GM18868 (cell line): Measurements from ENCODE around the gene RFX1.
"Not testable (repeated sequence)": the region's sequence is repeated elsewhere in the genome, so short reads cannot be mapped to it uniquely, and the experiment has no call there.

ENCODE experiments used
- ATAC-seq: cut with Tn5 transposase; IDR thresholded peaks from one replicate; pipeline ENCODE4 v1.9.1; 2021; ENCODE audit warnings: mild to moderate bottlenecking, moderate library complexity; ENCODE audit not compliant: unreplicated experiment

Gene RFX1

DNA sequence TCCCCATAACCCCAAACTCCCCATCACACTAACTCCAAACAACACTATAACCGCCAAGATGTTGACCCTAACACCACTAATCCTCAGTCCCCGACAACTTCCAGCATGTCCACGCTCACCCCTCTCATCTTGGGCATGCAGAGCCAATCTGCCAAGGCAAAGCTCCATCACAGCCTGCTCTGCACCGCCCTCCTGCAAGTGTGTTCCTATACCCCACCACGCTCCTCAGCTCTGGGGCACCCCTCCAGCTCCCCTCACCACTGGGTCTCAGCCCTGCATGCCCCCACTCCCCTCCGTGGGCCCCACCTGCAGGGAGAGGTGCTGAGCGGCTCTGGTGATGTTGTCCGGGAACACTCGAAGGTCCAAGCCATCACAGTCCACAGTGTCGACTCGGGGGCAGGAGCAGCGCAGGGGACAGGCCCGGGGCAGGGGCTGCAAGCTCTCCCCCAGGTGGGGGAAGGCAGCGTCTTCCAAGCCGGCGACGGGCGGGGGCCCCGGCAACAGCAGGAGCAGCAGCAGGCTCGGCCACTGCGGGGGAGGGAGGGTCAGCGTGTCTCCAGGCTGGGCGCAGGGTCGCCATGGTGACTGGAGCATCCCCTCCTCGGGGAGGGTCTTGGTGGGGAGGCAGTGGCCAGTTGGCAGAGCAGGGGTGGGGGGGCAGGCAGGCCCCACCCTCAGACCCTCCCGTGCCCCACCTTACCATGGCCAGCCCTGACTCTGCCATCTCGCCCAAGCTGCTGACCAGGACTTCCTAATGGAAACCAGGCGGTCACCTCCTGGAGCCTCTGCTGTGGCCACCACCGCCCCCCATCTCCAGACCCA, 68.4 kb downstream of the RFX1 start:
- ATAC-seq = no peak

DNA sequence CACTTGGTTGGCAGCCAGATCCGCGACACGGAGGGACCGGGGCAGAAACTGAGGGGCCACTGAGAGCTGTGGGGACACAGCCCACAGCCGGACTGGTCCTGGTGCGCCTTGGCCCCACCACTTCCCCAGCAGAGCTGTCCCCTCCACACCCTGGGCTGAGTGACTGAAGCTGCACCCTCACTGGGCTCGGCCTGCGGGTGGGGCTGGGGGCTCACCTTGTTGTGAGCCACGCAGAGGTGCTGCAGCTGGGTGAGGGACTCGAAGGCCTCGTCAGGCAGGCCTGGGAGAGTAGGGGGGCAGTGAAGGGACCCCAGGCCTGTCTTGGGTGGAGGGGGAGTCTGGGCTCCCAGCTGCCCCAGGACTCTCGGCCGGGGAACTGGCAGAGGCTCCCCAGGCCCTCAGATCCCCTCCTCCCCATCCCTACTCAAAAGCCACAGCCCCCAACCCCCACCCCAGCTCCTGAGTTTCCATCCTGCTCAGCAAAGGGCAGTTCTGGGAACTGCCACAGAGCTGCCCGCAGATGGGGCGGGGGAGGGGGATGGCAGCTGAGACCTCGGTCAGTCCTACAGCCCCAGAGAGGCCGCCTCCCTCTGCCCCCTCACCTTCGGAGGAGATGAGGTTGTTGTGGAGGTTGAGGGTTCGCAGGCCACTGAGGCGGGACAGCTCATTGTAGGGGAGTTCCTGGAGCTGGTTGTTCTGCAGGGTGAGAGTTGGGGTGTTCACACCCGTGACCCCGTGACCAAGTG, 70.2 kb downstream of the RFX1 start:
- ATAC-seq = no peak

DNA sequence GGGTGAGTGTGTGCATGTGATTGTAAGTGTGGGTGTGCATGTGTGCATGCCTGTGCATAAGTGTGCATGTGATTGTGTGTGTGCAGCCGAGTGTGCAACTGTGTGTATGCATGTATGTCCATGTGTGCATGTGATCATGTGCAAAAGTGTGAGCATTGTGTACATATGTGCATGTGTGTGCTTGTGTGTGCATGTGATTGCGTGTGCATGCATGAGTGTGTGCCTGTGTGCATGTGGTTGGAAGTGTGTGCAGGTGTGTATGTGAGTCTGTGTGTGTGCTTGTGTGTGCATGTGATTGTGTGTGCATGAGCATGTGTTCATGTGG, 71.4 kb downstream of the RFX1 start:
- no peak for ATAC-seq

- ATAC-seq = no peak
Observed at GRCh38 chr19:13932911-13933393, 73.2 kb downstream of the RFX1 start.

DNA sequence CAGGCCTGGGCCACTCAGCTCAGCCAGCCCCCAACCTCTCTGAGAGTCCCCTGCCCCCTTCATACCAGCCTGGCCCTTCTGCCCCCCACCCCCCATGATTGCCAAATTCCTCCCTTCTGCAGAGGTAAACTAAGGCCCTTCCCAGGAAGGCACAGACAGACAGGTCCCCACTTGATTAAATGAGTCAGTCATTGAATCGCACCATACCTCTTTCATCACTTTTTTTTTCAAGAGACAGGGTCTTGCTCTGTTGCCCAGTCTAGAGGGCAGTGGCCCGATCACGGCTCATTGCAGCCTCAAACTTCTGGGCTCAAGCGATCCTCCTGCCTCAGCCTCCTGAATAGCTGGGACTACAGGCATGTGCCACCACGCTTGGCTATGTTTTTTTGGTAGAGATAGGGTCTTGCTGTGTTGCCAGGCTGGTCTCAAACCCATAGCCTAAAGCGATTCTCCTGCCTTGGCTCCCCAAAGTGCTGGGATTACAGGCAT, 73.9 kb downstream of the RFX1 start:
- ATAC-seq = no peak

DNA sequence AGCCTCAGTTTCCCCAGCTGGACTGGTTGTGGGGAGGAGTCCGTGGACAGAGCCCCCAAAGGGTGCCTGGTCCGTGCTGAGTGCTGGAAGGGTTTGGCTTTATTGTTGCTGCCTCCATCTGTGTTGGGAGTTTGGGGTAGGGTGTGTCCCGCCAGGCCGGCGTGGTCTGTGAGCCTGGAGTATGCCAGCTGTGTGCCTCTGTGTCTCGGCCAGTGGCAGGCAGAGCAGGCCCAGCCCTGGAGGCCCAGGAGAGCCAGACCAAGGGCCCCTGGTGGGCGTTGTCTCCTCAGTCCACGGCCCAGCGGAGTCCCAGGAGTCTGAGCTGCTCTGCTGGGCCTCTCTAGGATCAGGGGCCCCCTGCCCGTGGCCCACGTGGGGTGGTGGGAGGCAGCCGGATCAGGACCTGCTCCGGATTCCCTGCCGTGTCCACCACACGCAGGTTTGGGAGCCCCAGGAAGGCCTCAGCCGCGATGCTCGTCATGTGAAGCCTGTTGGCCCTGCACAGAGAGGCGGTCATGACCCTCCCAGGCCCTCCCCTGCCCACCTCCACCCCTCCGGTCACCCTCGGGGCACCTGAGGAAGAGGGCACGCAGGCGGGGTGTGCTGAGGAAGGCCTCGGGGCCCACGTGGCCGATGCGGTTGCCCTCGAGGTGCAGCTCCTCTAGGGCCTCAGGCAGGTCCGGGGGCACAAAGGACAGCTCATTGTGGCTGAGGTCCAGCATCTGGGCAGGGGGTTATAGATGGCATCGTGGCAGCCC, 74.5 kb downstream of the RFX1 start:
- ATAC-seq = no peak

GRCh38 chr19:13930402-13930801, 75.7 kb downstream of the RFX1 start:
- ATAC-seq = no peak

GRCh38 chr19:13929956-13930355, 76.2 kb downstream of the RFX1 start:
- no peak for ATAC-seq

DNA sequence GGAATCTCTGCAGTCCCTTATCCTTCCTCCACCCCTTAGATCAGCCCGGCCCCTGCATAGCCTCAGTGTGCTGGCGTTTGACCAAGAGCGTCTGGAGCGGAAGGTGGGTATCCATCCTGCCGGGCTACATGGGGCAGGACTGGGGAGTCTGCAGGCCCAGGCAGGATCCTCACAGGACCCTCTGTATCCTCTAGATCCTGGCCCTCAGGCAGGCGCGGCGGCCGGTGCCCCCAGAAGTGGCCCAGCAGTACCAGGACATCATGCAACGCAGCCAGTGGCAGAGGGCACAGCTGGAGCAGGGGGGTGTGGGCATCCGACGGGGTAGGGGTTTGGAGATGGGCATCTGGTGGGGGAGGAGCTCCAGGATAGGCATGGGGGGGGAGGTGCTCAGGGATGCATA, 76.8 kb downstream of the RFX1 start:
- no peak for ATAC-seq

DNA sequence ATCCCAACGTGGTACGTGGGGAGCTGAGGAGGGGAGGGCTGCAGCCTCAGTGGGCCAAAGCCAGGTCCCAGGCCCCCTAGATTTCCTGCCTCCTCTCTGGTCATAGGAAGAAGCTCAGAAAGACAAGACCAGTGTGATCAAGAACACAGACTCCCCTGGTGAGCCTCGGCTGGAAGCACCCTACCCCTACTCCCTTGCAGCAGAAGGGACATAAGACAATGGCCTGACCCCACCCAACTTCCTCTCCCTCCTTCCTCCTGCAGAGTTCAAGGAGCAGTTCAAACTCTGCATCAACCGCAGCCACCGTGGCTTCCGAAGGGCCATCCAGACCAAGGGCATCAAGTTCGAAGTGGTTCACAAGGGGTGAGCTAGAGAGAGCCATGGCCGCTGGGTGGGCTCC, 79.4 kb downstream of the RFX1 start:
- ATAC-seq = no peak

DNA sequence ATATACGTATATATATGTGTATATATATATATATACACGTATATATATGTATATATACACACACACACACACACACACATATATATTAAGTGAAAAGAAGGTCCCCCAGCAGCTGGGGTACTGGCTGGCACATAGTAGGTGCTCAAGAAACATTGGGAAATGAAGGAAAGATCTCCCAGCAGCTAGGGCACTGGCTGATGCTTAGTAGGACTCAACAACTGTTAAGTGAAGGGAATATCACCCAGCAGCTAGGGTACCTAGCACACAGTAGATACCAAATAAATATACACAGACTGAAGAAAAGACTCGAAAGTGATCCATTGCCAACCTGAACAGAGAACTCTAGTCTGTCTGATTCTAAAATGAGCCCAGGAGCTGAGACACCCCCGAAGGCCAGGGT, 80.1 kb downstream of the RFX1 start:
- ATAC-seq = no peak

DNA sequence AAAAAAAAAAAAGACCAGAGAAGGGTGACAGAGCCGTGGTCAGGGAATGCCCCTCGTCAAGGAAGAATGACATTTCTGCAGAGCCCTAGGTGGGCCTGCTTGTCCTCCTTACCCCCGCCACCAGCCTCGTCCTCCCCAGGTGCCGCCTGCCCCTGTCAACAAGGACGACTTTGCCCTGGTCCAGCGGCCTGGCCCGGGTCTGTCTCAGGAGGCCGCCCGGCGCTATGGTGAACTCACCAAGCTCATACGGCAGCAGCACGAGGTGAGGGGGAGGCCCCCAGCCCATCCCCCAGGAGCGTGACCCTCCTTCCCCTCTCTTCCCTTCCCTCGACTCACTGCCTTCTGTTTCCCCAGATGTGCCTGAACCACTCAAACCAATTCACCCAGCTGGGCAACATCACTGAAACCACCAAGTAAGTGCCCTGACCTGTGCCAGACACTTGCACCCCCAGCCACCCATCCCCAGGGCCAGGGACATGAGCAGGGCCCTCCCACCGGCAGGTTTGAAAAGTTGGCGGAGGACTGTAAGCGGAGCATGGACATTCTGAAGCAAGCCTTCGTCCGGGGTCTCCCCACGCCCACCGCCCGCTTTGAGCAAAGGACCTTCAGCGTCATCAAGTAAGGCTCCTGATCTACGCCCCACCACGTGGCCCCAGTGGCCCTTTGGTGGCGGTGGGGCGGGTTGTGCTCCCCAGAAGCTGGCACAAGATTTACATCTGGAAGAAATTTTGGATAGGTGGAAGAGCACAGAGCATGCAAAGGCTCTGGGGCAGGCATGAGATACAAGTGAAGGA, 82.7 kb downstream of the RFX1 start:
- no peak for ATAC-seq

DNA sequence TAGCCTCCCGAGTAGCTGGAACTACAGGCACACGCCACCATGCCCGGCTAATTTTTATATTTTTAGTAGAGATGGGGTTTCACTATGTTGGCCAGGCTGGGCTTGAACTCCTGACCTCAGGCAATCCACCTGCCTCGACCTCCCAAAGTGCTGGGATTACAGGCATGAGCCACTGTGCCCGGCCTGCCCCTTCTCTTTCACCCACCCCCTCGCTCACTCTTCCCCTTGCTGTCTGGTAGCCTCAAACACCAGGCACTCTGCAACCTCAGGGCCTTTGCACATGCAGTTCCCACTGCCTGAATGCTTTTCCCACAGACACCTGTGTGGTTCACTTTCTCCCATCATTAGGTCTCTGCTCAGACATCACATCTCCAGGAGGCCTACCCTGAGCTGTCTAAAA, 84.0 kb downstream of the RFX1 start:
- not testable (repeated sequence) for ATAC-seq

DNA sequence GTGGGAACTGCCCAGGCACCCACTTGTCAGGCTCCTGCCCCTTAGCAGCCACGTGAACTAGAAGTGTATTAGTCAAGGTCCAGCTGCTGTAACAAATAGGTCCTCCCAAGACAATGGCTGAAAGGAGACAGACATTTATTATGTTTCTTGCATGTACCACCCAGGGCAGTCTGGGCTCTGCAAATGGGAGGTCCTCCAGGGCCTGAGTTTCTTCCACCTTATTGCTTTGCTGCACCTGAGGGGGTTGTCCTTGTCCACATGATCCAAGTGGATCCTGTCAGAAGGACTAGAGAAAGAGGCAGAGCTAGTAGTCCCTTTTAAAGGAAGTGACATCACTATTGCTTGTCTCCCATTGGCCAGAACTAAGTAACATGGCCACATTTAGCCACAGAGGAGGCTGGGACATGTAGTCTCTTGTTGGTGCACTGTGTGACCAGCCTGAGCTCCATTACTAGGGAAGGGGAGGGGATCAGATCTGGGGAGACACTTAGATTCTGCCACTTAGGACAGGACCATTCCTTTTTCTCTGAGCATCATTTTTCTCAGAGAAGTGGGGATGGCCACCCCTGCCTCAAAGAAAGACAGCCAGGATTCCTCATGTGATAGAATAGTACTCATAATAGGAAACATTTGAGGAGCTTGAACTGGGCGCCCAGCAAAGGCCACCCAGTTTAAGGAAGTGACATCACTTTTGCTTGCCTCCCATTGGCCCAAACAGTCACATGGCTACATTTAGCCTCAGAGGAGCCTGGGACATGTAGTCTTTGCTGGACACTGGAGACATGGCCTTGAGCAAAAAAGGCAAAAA, 85.0 kb downstream of the RFX1 start:
- ATAC-seq = no peak

GRCh38 chr19:13920524-13920923, 85.6 kb downstream of the RFX1 start:
- ATAC-seq = no peak

- no peak for ATAC-seq
Observed at GRCh38 chr19:13918726-13919411, 87.3 kb downstream of the RFX1 start.

DNA sequence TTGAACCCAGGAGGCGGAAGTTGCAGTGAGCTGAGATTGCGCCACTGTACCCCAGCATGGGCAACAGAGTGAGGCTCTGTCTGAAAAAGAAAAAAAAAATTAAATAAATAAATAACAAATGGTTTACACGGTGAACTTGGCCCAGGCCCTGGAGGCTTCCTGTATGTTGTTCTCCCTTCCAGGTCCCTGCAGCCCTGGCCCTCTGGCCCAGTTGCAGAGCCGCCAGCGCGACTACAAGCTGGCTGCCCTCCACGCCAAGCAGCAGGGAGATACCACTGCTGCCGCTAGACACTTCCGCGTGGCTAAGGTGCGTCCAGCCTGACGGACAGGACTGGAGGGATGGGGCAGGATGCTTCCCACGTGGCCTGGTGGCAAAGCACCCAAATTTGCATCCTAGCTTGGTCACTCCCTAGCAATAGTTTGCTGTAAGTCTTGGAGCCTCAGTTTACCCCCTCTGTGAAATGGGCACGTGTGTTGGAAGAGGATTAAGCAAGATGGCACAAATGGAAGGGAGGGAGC, 88.2 kb downstream of the RFX1 start:
- ATAC-seq = no peak

- no peak for ATAC-seq
Observed at GRCh38 chr19:13914777-13915176, 91.3 kb downstream of the RFX1 start.

GRCh38 chr19:13913352-13913751, 92.8 kb downstream of the RFX1 start:
- no peak for ATAC-seq
